SW 1271 (cell line): ENCODE measurements around the gene MOB1B.
"Not testable (repeated sequence)": the region's sequence is repeated elsewhere in the genome, so short reads cannot be mapped to it uniquely, and the experiment has no call there.

Experiments
- DNase-seq, 2 experiments: peaks; one replicate each; lab custom pipeline; 2025; lab: John Stamatoyannopoulos, UW

Gene MOB1B

DNA sequence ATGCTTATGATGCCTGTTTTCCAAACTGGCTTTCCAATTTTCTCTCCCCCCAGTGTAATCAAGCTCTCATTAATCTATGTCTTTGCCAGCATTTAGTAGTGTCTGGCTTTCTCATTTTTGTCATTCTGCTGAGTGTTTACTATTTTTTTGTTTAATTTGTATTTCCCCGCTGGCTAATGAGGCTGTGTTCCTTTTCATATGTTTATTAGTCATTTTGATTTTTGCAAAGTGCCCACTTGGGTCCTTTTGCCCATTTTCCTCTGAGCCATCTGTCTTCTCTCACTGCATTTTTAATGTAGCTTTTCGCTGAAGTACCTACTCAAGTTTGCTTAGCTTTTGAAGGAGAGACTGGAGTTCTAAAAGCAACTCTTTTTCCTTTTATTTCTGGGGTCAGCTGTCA, 106.0 kb downstream of the MOB1B start:
- DNase-seq, result no peak

DNA sequence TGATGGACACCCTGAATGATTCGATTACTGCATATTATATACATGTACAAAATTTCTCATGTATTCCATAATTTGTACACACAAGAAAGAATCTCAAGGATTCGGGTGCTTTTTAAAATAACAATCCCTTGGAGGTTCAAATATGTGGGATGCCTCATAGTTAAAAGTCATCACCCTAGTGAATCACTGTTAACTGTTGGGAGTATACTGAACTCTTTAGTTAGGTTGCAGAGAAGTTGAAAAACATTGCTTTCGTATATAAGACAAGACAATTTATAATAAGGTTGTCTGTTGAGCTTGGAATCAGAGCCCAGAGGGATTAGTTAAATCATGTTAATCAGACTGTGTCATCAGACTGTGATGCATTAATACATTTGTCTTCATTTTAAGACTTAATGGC, 106.9 kb downstream of the MOB1B start:
- no peak for DNase-seq

DNA sequence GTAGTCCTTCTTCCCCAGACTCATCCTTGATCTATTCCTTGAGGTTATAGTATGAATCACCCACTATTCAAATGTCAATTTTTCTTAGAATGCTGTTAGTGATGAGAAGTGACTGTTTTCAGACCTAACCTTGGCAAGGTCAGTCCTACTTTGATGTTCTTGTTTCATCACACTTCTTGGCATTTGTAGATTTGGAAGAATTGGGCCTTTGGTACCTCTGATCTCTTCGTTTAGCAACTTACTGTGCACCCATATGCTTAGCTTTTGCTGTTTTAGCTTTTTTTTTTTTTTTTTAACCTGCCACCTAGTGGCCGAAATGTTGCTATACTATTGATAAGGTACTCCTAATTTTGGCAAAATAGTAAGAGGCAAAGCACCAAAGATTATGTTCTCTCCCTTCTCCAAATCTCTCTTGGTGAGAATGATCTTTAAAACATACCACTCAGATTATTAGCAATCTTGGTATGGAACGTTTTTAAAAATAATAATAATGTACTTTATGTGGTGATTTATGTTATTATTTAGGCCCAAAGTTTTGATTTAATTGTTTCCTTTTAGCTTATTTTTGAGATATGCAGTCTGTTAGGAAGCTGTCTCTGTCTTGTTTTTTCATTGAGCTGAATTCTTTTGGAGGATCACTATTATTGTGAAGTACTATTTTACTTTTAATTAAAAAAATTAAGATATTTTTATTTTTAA, 107.9 kb downstream of the MOB1B start:
- DNase-seq, result peak in 1 of 2 experiments; percentile 24

DNA sequence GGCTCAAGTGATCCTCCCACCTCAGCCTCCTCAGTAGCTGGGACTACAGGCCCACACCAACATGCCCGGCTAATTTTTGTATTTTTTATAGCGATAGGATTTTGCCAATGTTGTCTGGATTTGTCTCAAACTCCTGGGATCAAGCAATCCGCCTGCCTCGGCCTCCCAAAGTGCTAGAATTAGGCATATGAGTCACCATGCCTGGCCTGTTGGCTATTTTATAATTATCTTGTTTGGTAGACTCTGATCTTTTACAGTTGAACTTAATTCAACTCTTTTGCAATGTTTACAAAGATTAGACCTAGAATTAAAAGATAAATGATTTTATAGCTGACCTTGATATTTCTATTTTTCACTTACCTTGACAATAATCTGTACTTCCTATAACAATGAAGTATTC, 109.3 kb downstream of the MOB1B start:
- DNase-seq, result no peak

DNA sequence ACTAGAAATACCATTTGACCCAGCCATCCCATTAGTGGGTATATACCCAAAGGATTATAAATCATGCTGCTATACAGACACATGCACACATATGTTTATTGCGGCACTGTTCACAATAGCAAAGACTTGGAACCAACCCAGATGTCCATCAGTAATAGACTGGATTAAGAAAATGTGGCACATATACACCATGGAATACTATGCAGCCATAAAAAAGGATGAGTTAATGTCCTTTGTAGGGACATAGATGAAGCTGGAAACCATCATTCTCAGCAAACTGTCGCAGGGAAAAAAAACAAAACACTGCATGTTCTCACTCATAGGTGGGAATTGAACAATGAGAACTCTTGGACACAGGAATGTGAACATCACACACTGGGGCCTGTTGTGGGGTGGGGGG, 115.2 kb downstream of the MOB1B start:
- DNase-seq, result not testable (repeated sequence)

DNA sequence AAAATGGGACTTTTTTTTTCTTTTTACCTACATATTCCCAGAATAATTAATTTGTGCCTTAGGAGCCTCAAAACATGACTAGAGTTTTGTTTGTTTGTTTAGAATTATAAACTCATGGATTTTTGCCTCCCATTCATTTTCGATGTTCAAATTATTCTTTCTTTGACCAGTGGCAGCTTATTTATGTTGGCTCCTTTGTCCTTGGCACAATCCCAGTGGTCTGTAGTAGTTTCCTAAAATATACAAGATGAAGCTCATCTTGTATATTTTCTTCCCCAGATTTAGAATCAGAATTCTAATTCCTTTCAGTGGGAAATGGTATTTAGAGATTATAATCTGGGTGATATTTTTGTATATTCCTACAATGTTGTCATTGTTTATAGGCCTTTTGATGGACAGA, 118.4 kb downstream of the MOB1B start:
- DNase-seq, result no peak

DNA sequence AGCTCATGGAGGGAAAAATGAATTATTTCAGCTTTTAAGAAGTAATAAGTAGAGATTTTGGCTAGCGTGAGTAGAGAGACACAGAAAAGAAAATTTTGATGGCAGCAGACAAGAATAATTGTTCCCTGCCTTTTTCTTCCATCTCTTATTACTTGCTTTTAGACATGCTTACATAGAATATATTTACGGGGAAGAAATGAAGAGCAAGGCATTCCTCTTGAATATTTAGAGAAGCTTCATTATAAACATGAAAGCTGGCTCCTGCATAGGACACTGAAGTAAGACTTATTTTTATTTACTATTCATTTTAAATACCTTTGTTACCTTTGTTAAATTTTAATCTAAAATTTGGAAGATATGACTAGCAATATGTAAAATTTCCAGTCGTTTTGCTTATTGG, 123.5 kb downstream of the MOB1B start:
- no peak for DNase-seq

DNA sequence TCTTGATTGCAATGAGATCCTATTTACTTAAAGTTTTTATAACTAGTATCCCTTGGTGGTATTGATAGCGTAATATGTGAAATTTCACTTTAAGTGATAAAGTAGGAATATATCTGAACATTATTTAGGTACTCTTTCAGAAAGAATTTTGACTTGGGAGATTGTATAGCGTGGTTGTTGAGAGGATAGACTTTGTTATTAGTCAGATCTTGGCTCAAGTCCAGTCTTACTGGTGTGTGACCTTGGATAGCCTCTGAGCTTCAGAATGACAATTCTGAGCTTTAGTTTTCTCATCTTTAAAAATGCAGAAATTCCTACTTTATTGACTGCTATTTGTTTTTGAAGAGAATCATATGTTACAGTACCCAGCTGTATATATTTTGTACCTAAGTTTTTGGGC, 123.9 kb downstream of the MOB1B start:
- peak in 1 of 2 experiments; percentile 52 for DNase-seq

DNA sequence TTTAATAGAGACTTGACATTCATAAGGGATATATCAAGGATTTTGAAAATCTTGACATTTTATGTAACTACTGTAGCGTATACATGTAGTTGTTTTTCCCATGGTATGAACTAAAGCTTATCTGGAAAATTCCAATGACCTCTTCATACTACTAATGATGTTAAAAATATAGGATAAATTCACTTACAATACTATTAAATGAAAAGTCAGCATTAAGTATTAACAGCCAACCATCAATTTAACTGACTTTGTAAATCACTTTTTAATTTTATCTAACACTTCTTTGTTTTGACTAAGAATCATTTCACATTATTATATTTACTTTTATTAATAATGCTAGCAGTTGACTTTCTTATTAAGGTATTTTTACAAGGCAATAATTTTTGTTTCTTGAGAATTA, 125.4 kb downstream of the MOB1B start:
- no peak for DNase-seq

DNA sequence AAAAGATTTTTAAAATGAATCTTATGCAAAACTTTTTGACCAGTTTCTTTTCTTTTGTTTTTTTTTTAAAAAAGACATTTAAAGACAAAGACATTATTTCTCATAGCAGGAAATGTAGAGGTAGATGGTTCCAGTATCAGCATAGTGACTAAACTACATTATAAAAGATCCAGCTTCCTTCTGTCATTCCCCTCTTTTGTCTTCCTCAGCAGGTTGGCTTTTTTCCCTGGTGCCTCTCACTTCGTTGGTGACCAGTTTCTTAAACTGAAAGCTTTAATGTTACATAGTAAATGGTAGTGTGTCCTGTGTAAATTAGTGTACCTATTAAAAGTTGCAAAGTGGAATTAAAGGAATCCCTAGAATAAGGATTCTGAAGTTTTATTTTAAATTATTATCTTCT, 127.3 kb downstream of the MOB1B start:
- DNase-seq, result no peak

DNA sequence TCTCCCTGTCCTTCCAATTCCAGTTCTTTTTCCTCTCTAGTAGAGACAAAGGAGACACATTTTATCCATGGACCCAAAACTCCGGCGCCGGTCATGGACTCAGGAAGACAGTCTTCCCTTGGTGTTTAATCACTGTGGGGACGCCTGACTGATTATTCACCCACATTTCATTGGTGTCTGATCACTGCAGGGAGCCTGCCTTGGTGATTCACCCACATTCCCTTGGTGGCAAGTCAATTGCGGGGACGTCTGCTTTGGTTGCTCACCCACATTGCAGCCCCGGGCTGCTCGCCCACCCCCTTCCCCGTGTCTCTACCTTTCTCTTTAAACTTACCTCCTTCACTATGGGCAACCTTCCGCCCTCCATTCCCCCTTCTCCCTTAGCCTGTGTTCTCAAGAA, 129.9 kb downstream of the MOB1B start:
- DNase-seq, result not testable (repeated sequence)
